Measurements from ENCODE around the gene STX18. TPM values are rescaled to one million over a fixed set of nuclear protein-coding genes. Genes with fewer than 3 reads are reported as not detected.
A peak's percentile ranks its signal among the peaks of the same experiment; 100 is the strongest.
"Not testable (repeated sequence)": the region's sequence is repeated elsewhere in the genome, so short reads cannot be mapped to it uniquely, and the experiment has no call there.

Gene STX18
- total RNA-seq, 1 donor from 2014 or later, result 24.0 TPM

DNA sequence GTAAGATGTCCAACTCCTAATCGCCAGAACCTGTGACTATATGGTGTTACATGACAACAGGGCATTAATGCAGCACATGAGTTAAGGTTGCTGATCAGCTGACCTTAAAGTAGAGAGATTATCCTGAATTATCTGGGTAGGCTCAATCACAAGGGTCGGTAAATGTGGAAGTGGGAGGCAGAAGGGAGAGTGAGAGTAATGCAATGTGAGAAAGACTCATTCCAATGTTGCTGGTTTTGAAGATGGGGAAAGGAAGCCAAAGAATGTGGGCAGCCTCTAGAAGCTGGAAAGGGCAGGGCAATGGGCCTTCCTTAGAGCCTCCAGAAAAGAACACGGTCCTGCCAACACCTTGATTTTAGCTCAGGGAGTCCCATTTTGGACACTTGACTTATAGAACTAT, 67.4 kb downstream of the STX18 start:
- TF ChIP-seq, protein P1, sequence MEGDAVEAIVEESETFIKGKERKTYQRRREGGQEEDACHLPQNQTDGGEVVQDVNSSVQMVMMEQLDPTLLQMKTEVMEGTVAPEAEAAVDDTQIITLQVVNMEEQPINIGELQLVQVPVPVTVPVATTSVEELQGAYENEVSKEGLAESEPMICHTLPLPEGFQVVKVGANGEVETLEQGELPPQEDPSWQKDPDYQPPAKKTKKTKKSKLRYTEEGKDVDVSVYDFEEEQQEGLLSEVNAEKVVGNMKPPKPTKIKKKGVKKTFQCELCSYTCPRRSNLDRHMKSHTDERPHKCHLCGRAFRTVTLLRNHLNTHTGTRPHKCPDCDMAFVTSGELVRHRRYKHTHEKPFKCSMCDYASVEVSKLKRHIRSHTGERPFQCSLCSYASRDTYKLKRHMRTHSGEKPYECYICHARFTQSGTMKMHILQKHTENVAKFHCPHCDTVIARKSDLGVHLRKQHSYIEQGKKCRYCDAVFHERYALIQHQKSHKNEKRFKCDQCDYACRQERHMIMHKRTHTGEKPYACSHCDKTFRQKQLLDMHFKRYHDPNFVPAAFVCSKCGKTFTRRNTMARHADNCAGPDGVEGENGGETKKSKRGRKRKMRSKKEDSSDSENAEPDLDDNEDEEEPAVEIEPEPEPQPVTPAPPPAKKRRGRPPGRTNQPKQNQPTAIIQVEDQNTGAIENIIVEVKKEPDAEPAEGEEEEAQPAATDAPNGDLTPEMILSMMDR (IDR thresholded peaks at IDR 0.05; ENCODE audit: unreplicated experiment), result no peak
- no peaks in the 10 kb centered on the region for H3K36me3 Mint-ChIP-seq (ENCODE audit: low read depth, unreplicated experiment)
- H3K4me1 Mint-ChIP-seq (ENCODE audit: unreplicated experiment), result peaks cover 7% of the 10 kb centered on the region
- no peak for DNase-seq (ENCODE audit: low spot score)
- H3K9me3 Mint-ChIP-seq (ENCODE audit: unreplicated experiment), result no peaks in the 10 kb centered on the region
- no peaks in the 10 kb centered on the region for H3K27me3 Mint-ChIP-seq (ENCODE audit: unreplicated experiment)
- no peak overlapping the region for H3K4me3 Mint-ChIP-seq (ENCODE audit: unreplicated experiment)
- H3K27ac Mint-ChIP-seq (ENCODE audit: unreplicated experiment), result no peak overlapping the region

GRCh38 chr4:4472344-4472958, 69.4 kb downstream of the STX18 start:
- H3K9me3 Mint-ChIP-seq (ENCODE audit: unreplicated experiment), result no peaks in the 10 kb centered on the region

GRCh38 chr4:4471195-4471594, 70.7 kb downstream of the STX18 start:
- H3K27ac Mint-ChIP-seq (ENCODE audit: unreplicated experiment), result no peak overlapping the region
- peaks cover 18% of the 10 kb centered on the region for H3K36me3 Mint-ChIP-seq (ENCODE audit: low read depth, unreplicated experiment)
- TF ChIP-seq, protein P1 (IDR thresholded peaks at IDR 0.05; ENCODE audit: unreplicated experiment), result no peak
- DNase-seq (ENCODE audit: low spot score), result no peak
- peaks cover 2% of the 10 kb centered on the region for H3K27me3 Mint-ChIP-seq (ENCODE audit: unreplicated experiment)
- no peak overlapping the region for H3K4me3 Mint-ChIP-seq (ENCODE audit: unreplicated experiment)
- H3K4me1 Mint-ChIP-seq (ENCODE audit: unreplicated experiment), result peaks cover 7% of the 10 kb centered on the region
- H3K9me3 Mint-ChIP-seq (ENCODE audit: unreplicated experiment), result no peaks in the 10 kb centered on the region

More at GRCh38 chr4:4472344-4472958, 69.4 kb downstream of the STX18 start:
- no peak overlapping the region for H3K4me3 Mint-ChIP-seq (ENCODE audit: unreplicated experiment)
- H3K4me1 Mint-ChIP-seq (ENCODE audit: unreplicated experiment), result peaks cover 7% of the 10 kb centered on the region
- H3K27me3 Mint-ChIP-seq (ENCODE audit: unreplicated experiment), result peaks cover 2% of the 10 kb centered on the region
- TF ChIP-seq, protein P1 (IDR thresholded peaks at IDR 0.05; ENCODE audit: unreplicated experiment), result no peak
- no peak overlapping the region for H3K27ac Mint-ChIP-seq (ENCODE audit: unreplicated experiment)
- DNase-seq (ENCODE audit: low spot score), result no peak
- H3K36me3 Mint-ChIP-seq (ENCODE audit: low read depth, unreplicated experiment), result peaks cover 6% of the 10 kb centered on the region

DNA sequence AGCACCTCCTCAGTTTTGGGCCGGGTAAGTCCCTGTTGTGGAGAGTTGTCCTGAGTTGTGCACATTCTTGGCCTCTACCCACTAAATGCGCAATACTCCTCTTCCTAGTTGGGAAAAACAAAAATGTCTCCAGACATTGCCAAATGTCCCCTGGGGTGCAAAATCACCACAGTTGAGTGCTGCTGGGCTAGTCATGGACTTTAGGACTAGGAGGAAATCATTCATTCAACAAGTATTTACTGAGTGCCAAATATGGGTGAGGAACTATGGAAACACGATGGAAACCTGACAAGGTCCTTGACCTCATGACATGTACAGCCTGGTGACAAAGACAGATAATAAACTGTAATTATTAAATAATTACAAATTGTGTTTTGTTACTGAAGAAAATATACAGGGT, 71.6 kb downstream of the STX18 start:
- peaks cover 7% of the 10 kb centered on the region for H3K4me1 Mint-ChIP-seq (ENCODE audit: unreplicated experiment)
- no peaks in the 10 kb centered on the region for H3K9me3 Mint-ChIP-seq (ENCODE audit: unreplicated experiment)
- peaks cover 27% of the 10 kb centered on the region for H3K36me3 Mint-ChIP-seq (ENCODE audit: low read depth, unreplicated experiment)
- no peak overlapping the region for H3K4me3 Mint-ChIP-seq (ENCODE audit: unreplicated experiment)
- H3K27me3 Mint-ChIP-seq (ENCODE audit: unreplicated experiment), result peaks cover 3% of the 10 kb centered on the region
- TF ChIP-seq, protein P1 (IDR thresholded peaks at IDR 0.05; ENCODE audit: unreplicated experiment), result no peak
- no peak for DNase-seq (ENCODE audit: low spot score)
- H3K27ac Mint-ChIP-seq (ENCODE audit: unreplicated experiment), result no peak overlapping the region

GRCh38 chr4:4465238-4465637, 76.6 kb downstream of the STX18 start:
- H3K4me1 Mint-ChIP-seq (ENCODE audit: unreplicated experiment); H3K27ac Mint-ChIP-seq (ENCODE audit: unreplicated experiment); H3K9me3 Mint-ChIP-seq (ENCODE audit: unreplicated experiment); DNase-seq (ENCODE audit: low spot score); H3K27me3 Mint-ChIP-seq (ENCODE audit: unreplicated experiment): not testable (repeated sequence)
- H3K36me3 Mint-ChIP-seq (ENCODE audit: low read depth, unreplicated experiment), result peaks cover 31% of the 10 kb centered on the region
- H3K4me3 Mint-ChIP-seq (ENCODE audit: unreplicated experiment), result peak overlapping the region; percentile 57

All from endothelial cell (in vitro differentiated cells).